NOMO-1 treated with DMSO at 0.1 percent for 48 hours (cell line): Measurements from ENCODE around the gene CORO1A.
"Not testable (repeated sequence)": the region's sequence is repeated elsewhere in the genome, so short reads cannot be mapped to it uniquely, and the experiment has no call there.

Experiments
- DNase-seq: peaks from one replicate; lab custom pipeline; 2025; ENCODE audit not compliant: unreplicated experiment; lab: John Stamatoyannopoulos, UW

CORO1A gene

DNA sequence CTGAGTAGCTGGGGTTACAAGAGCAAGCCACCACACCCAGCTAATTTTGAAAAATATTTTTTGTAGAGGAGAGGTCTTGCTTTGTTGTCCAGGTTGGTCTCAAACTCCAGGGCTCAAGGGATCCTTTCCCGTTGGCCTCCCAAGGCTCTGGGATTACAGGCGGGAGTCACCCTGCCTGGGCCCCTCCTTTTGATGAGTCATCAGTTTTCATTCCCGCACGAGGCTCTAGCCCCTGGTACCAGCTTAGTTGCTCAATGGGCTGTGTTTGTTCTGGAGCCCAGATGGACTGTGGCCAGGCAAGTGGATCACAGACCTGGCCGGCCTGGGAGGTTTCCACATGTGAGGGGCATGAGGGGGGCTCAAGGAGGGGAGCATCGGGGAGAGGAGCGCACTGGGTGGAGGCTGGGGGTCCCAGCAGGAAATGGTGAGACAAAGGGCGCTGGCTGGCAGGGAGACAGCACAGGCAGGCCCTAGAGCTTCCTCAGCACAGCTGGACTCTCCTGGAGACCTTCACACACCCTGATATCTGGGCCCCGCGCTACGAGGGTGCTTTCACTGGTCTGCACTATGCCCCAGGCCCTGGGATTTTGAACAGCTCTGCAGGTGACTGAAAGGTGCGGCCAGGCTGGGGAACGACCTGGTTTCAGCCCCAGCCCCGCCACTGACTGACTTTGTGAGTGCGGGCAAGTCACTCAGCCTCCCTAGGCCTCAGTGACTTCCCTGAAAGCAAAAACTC is 16.4 kb downstream of the CORO1A start:
- DNase-seq, result not testable (repeated sequence)

DNA sequence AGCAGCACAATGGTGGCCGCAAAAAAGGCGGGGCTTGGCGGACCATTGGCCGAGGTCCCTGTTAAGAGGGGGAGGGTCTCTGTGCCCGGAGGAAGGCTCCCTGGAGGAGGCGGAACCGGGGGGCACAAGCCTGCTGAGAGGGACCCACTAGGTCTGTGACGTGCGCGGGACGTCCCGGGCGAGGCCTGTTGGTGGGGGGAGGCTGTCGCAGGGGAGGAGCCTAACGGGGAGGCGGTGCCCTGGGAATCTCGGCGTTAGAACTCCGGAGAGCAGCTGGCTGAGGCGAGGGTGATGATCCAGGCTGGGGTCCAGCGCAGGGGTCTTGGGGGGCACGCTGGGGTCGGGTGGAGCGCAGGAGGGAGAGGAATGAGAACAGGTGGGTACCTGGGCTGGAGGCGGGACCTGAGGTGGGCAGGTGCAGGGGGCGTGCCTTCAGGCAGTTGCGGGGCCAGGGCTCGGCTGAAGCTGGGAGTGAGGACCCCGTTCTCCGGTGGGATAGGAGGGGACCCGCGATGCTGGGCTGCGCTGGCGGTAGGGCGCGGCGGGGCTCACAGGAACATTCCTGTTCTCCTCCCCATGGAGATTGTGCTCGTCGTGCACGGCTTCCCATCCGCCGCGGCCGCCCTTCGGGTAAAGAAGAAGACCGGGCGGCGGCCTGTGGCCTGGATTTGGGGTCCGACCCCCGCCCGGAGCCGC is 22.3 kb downstream of the CORO1A start:
- DNase-seq, result not testable (repeated sequence)

DNA sequence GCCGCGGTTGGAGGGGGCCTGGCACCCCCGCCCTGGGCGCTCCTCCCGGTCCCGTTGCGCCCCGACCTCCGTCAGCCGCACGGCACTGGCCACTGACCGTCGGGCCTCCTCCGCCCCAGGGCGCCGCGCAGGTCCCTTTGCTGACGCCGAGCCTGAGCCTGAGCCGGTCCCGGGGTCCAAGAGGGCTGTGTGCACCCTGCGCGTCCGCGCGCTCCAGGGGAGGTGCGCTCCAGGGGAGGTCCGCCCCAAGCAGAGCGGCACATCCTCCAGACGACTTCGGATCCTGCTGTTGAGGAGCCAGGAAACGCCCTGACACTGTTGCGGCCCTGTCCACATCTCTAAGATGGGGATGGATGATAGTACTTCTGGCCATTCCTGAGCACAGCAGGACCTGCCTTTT is 22.9 kb downstream of the CORO1A start:
- not testable (repeated sequence) for DNase-seq

- not testable (repeated sequence) for DNase-seq
These were observed 23.8 kb downstream of the CORO1A start for GRCh38 chr16:30207063-30207704.

DNA sequence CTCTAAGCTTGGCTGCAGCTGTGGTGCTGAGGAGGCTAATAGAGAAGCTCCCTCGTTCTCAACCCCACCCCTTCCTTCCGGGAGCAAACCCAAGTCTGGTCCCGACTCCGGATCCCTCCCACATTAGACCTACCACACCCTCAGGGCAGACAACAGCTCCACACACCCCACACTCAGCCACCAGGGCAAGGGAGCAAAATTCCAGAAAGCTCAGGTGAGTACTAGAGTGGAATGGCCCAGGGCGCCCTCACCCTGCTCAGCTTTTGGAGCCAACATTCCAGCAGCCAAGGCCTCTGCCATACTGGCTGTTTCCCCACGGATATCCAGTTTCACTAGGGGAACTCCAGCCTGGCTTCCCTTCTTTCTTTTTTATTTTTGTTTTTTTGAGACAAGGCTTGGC is 25.6 kb downstream of the CORO1A start:
- not testable (repeated sequence) for DNase-seq

DNA sequence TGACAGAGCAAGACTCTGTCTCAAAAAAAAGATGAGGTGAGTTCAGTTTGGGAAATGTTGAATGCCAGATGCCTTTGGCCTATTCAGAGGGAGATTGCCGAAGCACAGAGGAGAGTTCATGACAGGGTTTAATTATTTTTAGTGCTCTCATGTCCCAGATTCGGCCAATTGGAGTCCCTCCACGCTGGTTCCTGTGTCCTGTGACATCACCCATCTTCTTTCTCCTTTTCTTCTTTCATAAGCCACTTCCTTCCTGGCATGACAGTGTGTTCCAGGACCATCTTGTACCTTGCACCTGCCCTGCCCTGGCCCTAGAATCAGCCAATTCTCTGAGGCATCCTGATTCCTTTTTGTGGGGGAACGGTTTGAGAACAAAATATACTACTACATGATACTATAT is 28.0 kb downstream of the CORO1A start:
- not testable (repeated sequence) for DNase-seq

DNA sequence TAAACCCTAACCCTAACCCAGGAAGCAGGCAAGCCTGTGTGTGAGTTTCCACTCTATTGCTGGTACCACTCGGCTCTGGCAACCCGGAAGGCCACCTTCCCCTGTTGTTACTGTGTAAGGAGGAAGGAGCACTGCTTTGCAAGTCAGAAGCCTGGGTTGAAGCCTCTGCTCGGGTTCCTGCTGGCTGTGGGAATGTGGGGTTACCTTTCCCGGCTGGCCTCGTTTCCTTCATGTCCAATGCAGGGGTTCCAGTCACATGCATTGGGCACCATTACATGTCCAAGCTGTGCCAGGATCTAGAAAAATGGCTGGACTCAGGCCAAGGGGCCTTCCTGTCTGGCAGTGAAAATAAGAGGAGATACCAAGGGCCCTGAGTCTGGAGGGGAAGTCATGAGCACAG is 33.7 kb downstream of the CORO1A start:
- DNase-seq, result not testable (repeated sequence)
